ENCODE measurements around the gene ADIPOQ.

The ADIPOQ gene

DNA sequence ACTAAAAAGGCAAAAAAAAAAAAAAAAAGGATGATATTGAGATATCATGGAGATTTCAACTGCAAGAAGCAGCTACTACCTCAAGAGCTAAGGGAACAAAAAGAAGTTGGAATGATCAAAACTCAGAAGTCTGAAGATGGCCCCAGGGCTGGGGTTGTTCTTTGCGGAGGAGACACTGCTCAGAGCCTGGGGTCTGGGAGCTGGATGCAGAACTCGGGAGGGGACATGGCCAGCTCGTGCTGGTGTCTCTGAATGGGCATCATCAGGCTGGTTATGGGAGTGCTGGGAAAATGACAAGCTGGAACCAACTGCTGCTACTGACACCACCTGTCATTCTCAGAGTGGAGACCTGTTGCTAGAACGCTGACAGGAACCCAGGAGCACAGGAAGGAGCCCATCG, 14.2 kb upstream of the ADIPOQ start:
- no peak for DNase-seq (ENCODE audit: insufficient read length, low spot score)
- TF ChIP-seq, protein P1, sequence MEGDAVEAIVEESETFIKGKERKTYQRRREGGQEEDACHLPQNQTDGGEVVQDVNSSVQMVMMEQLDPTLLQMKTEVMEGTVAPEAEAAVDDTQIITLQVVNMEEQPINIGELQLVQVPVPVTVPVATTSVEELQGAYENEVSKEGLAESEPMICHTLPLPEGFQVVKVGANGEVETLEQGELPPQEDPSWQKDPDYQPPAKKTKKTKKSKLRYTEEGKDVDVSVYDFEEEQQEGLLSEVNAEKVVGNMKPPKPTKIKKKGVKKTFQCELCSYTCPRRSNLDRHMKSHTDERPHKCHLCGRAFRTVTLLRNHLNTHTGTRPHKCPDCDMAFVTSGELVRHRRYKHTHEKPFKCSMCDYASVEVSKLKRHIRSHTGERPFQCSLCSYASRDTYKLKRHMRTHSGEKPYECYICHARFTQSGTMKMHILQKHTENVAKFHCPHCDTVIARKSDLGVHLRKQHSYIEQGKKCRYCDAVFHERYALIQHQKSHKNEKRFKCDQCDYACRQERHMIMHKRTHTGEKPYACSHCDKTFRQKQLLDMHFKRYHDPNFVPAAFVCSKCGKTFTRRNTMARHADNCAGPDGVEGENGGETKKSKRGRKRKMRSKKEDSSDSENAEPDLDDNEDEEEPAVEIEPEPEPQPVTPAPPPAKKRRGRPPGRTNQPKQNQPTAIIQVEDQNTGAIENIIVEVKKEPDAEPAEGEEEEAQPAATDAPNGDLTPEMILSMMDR (IDR thresholded peaks at IDR 0.05; ENCODE audit: insufficient read depth, missing control alignments): no peak
- FAIRE-seq: no peak

DNA sequence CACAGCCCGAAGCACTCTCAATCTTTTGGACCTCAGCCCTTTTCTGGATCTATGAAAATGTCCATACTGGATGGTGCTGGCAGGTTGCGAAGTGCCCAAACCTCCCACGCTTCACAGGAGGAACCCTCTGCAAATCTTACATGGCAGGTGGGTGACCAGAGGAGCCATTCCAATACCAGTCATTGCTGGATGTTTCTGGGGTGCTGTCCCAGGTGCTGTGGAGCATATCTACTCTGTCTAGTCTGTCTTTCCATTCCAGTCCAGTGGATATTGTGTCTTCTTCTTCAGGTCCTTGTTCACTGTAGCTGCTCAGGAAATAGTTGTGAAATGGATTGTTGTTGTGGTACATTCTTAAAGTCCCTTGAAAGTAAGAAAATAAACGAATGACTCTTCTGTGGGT, 10.7 kb upstream of the ADIPOQ start:
- DNase-seq (ENCODE audit: insufficient read length, low spot score) (no peak), FAIRE-seq (no peak)
- TF ChIP-seq, protein P1 (IDR thresholded peaks at IDR 0.05; ENCODE audit: insufficient read depth, missing control alignments): no peak

DNA sequence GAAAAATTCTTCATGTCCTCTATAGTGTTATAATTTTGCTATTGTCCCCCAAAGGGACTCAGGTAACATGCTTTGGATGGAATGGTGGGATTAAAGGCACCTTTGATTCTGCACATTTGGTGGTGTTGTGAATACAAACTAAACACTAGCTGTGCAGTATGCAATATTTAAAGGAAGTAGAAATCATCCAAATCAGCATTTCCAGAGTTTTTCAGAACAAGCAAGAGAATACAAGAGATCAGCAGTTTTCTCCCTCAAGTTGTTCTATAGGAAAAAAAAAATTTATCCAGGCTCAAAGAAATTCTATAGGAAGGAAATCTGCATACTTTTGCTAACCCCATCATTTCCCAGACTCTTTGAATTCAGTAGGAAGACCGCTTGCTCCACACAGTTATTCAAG, 10.2 kb upstream of the ADIPOQ start:
- TF ChIP-seq, protein P1 (IDR thresholded peaks at IDR 0.05; ENCODE audit: insufficient read depth, missing control alignments): no peak
- no peak for DNase-seq (ENCODE audit: insufficient read length, low spot score)
- FAIRE-seq: no peak

DNA sequence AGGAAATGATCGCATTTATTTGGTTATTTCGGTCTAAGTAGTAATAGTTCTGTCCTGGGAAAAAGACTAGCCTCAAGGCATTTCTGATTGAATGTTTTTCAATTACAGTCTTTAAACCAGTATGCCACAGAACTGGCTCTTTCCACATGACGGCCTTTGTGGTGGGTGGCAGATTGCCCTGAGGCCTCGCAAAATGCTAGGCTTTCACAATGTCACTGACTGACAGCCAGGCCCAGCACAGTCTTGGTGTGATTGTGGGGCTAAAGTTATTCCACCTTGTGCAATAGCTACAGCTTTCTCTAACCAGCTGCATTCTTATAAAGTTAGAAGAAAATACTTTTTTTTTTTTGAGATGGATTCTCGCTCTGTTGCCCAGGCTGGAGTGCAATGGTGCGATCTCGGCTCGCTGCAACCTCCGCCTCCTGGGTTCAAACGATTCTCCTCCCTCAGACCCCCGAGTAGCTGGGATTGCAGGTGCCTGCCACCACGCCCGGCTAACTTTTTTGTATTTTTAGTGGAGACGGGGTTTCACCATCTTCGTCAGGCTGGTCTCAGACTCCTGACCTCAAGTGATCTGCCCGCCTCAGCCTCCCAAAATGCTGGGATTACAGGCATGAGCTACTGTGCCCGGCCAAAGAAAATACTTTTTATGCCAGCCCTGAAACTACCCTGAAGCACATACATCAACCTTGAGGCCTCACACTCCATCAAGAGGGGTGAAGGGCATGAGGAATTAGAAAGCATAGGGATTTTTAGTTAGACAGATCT, 2.5 kb upstream of the ADIPOQ start:
- TF ChIP-seq, protein P1 (IDR thresholded peaks at IDR 0.05; ENCODE audit: insufficient read depth, missing control alignments): no peak
- FAIRE-seq (no peak), DNase-seq (ENCODE audit: insufficient read length, low spot score) (no peak)

DNA sequence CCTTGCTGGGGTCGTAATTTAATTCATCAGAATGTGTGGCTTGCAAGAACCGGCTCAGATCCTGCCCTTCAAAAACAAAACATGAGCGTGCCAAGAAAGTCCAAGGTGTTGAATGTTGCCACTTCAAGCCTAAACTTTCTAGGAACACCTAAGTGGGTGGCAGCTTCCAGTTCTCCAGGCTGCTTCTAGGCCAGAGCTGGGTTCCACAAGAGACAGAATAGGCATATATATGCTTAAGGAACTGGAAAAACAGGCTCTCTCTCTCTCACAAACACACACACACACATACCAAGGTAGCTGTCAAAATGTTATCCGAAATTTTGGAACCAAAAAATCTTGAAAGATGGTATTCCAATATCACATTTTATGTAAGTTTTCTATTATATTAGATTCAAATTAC, 890 bp upstream of the ADIPOQ start:
- no peak for DNase-seq (ENCODE audit: insufficient read length, low spot score)
- FAIRE-seq: no peak
- TF ChIP-seq, protein P1 (IDR thresholded peaks at IDR 0.05; ENCODE audit: insufficient read depth, missing control alignments): no peak

DNA sequence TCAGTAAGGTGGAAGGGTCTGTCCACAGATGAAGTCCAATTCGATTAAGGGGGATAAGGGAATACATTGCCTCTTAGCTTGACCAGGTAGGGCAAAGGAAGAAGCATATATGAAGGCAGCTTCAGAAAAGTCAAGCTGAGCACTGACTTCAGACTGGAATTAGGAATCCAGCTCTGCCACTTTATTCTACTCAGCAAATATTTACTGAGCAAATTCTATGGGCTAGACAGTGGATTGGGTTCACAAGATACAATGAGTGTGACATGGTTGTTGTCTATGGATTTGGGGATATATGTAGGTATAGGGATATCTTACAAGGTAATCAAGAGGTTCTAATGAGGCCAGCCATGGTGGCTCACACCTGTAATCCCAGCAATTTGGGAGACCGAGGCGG, 526 bp downstream of the ADIPOQ start:
- FAIRE-seq (no peak), DNase-seq (ENCODE audit: insufficient read length, low spot score) (no peak)
- TF ChIP-seq, protein P1 (IDR thresholded peaks at IDR 0.05; ENCODE audit: insufficient read depth, missing control alignments): no peak

DNA sequence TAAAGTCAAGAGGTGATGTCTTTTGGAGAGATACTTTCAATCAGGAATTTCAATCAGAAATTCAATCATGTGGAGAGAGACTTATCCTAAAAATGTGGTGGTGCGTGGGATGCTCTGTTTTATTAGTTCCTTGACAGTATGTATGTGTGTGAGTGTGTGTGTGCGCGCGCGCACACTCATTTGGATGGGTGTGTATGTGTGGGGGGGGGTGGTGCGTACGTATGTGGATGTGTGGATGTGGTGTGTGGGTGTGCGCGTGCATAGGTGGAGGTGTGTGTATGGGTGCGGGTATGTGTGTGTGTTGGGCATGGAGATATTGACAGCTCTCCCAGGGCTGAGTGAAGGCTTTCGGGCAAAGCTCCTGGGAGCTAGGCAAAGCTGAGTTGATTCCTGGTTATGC, 2.4 kb downstream of the ADIPOQ start:
- DNase-seq (ENCODE audit: insufficient read length, low spot score) (no peak), FAIRE-seq (no peak)
- TF ChIP-seq, protein P1 (IDR thresholded peaks at IDR 0.05; ENCODE audit: insufficient read depth, missing control alignments): no peak
